ENCODE data around the gene ZNF784. TPM values are rescaled to one million over a fixed set of nuclear protein-coding genes. Genes with fewer than 3 reads are reported as not detected.

ZNF784 gene
- total and polyA plus RNA-seq, 2 of the 4 experiments (the other 2 are of a cell fraction) = 2.5 to 3.7 TPM

GRCh38 chr19:55649268-55650125 is 25.1 kb upstream of the ZNF784 start:
- no peak overlapping the region for H2BK20ac ChIP-seq (ENCODE audit: low read depth, low read length)
- H4K5ac ChIP-seq (ENCODE audit: low read depth, low read length) = no peak overlapping the region
- H3K4ac ChIP-seq (ENCODE audit: low read depth, low read length) = no peak overlapping the region
- no peak overlapping the region for H2BK5ac ChIP-seq (ENCODE audit: low read depth, low read length, poor library complexity, severe bottlenecking)
- DNase-seq = no peak
- intact Hi-C loops (cut with micrococcal nuclease) = no loop called here
- H3K79me1 ChIP-seq (ENCODE audit: low read depth in 1 of 2, low read length in 2 of 2) = peaks cover 18 to 38% of the 10 kb centered on the region in 2 experiments
- no peaks in the 10 kb centered on the region for H3K9me1 ChIP-seq (ENCODE audit: insufficient read depth, low read length)
- H3K18ac ChIP-seq (ENCODE audit: low read depth, low read length) = no peak overlapping the region
- H2AK9ac ChIP-seq (replicated peaks; ENCODE audit: low read depth, low read length, poor library complexity) = peak overlapping the region; percentile 100
- no peak overlapping the region for H3K56ac ChIP-seq (ENCODE audit: extremely low read depth, insufficient read depth, low read length)
- no peak overlapping the region for H3K14ac ChIP-seq (replicated peaks; ENCODE audit: low read depth, low read length)
- WGBS, 2 experiments (ENCODE audit: extremely low coverage in 2 of 2, insufficient read length in 1 of 2) = 98% methylated on average over 6 of the region's 17 CpGs; no CpG with 5 or more reads in 1 of the 2 experiments
- H3K4me1 ChIP-seq (ENCODE audit: control insufficient read depth, insufficient read depth, low read length) = peaks cover 6% of the 10 kb centered on the region
- H4K91ac ChIP-seq (ENCODE audit: insufficient read depth, low read depth, low read length) = no peak overlapping the region
- no peaks in the 10 kb centered on the region for H3K9me3 ChIP-seq (ENCODE audit: control insufficient read depth, insufficient read depth, low read length)
- no peak overlapping the region for H3K27ac ChIP-seq (ENCODE audit: insufficient read depth, low read length)
- peaks cover 2% of the 10 kb centered on the region for H4K20me1 ChIP-seq (ENCODE audit: insufficient read depth, low read length)
- peak overlapping the region; percentile 48 for H2AFZ ChIP-seq (replicated peaks; ENCODE audit: low read length, poor library complexity)
- H3K4me2 ChIP-seq (ENCODE audit: low read depth, low read length) = peak overlapping the region; percentile 99; the same call in 1 of the 2 replicates
- no peak overlapping the region for H3K23ac ChIP-seq (ENCODE audit: low read depth, low read length)
- H4K8ac ChIP-seq (ENCODE audit: low read depth in 2 of 2, low read length in 2 of 2) = no peak overlapping the region
- ChIA-PET CTCF (no interaction called here), POLR2A (ENCODE audit: unreplicated experiment) (interaction anchor here (0.6 kb wide), 1 partner anchor 32 kb away, joined by 12 read pairs; no protein-coding TSS in a partner anchor)
- H3K36me3 ChIP-seq (ENCODE audit: control insufficient read depth, insufficient read depth, low read length) = peaks cover 19% of the 10 kb centered on the region
- 0 out of 2 replicates have a peak overlapping the region, but pooled peaks have one; percentile 95 for H3K9ac ChIP-seq (ENCODE audit: low read depth, low read length)
- ATAC-seq (ENCODE audit: low read depth) = no peak
- no peak overlapping the region for H2BK120ac ChIP-seq (ENCODE audit: low read depth, low read length)
- H3K27me3 ChIP-seq (ENCODE audit: control insufficient read depth, insufficient read depth, low read length) = no peaks in the 10 kb centered on the region
- H2AK5ac ChIP-seq (ENCODE audit: low read depth, low read length) = peak overlapping the region; percentile 98; the same call in 1 of the 2 replicates
- no peak overlapping the region for H2BK15ac ChIP-seq (ENCODE audit: low read depth, low read length)
- dilution Hi-C loops (cut with HindIII; ENCODE audit: low sequenced_read_pairs, unreplicated experiment) = no loop called here
- peak overlapping the region; percentile 86; the same call in 1 of the 2 replicates for H3K4me3 ChIP-seq (ENCODE audit: insufficient read depth, low read depth, low read length)
- in situ Hi-C loops (cut with MboI; ENCODE audit: low sequenced_read_pairs) = loop anchor here (25.0 kb wide), 4 partner anchors 362 to 1512 kb away; partner anchors contain the start of genes BRSK1, CDC42EP5, CNOT3 and HSPBP1
- no TSS peak for BruUV-seq (replicated peaks)
- no peak for TF ChIP-seq MAZ (IDR thresholded peaks at IDR 0.05; ENCODE audit: borderline replicate concordance, low read depth, low read length)
- no peak for TF ChIP-seq RAD21 (IDR thresholded peaks at IDR 0.05; ENCODE audit: low read length)
- no peak for TF ChIP-seq SMC3 (IDR thresholded peaks at IDR 0.05; ENCODE audit: low read depth, low read length)
- TF ChIP-seq NFE2L2 (IDR thresholded peaks at IDR 0.05; ENCODE audit: low read depth, low read length) = no peak
- TF ChIP-seq MAFK (IDR thresholded peaks at IDR 0.05; ENCODE audit: low read depth, low read length) = no peak
- TF ChIP-seq FOS (IDR thresholded peaks at IDR 0.05; ENCODE audit: low read depth, low read length) = no peak
- no peak for TF ChIP-seq CHD1 (IDR thresholded peaks at IDR 0.05; ENCODE audit: low read depth, low read length)
- TF ChIP-seq USF2 (IDR thresholded peaks at IDR 0.05; ENCODE audit: low read depth, low read length) = no peak
- no peak for TF ChIP-seq CTCF (conservative IDR thresholded peaks at IDR 0.05; ENCODE audit: low read depth, low read length)
- TF ChIP-seq ELK1 (IDR thresholded peaks at IDR 0.05; ENCODE audit: borderline replicate concordance, low read depth, low read length) = no peak
- TF ChIP-seq RCOR1 (IDR thresholded peaks at IDR 0.05; ENCODE audit: insufficient replicate concordance, low read length) = no peak
- no peak for TF ChIP-seq MXI1 (IDR thresholded peaks at IDR 0.05; ENCODE audit: borderline replicate concordance, low read depth, low read length)
- no peak for TF ChIP-seq POLR2A (IDR thresholded peaks at IDR 0.05; ENCODE audit: low read depth, low read length)
- TF ChIP-seq RFX5 (IDR thresholded peaks at IDR 0.05; ENCODE audit: low read depth, low read length) = no peak

All from IMR-90 (cell line).